Endothelial cell of umbilical vein (primary cell): ENCODE measurements around the gene ZC3H18. TPM values are rescaled to one million over a fixed set of nuclear protein-coding genes. Genes with fewer than 3 reads are reported as not detected.

Experiments used
- BruUV-seq: library from RNA; stranded (reverse); fragments of 400-500 nt; replicated peaks from 2 replicates; lab custom pipeline; 2021; lab: Mats Ljungman, UMichigan
- CTCF ChIA-PET: fragments of 300-600, 350-600 bp; sonication (Branson Sonifier 250); formaldehyde crosslinking; loops from one replicate; lab custom pipeline; 2021; ENCODE audit warnings: antibody characterized with exemption, inconsistent platforms; lab: Charles Lee
- POLR2A ChIA-PET: fragments of 300-600, 350-600 bp; sonication (Branson Sonifier 250); formaldehyde crosslinking; loops from one replicate; lab custom pipeline; 2021; ENCODE audit warnings: antibody characterized with exemption, inconsistent platforms; lab: Charles Lee
- DNase-seq: peaks from one replicate; pipeline ENCODE4 v3.0.0-alpha.2; 2011; ENCODE audit warnings: low read depth, low spot score
- FAIRE-seq: peaks from 2 replicates; lab custom pipeline; 2011; peaks lifted over from hg19 to GRCh38; lab: Jason Lieb, UNC
- H2AFZ ChIP-seq: 2 replicates; pipeline ENCODE4 v1.6.0; 2012; ENCODE audit warnings: low read depth, low read length, control low read depth, inconsistent platforms
- H3K27ac ChIP-seq: 2 replicates; pipeline ENCODE4 v1.5.1; 2011; ENCODE audit warnings: low read depth, mild to moderate bottlenecking, control low read depth, low read length, moderate library complexity; ENCODE audit not compliant: insufficient read depth
- H3K27me3 ChIP-seq, 2 experiments: 2 replicates each; pipeline versions ENCODE4 v1.6.0 to v1.6.1; 2011; ENCODE audit warnings: low read length in 2 of 2, mixed read lengths in 1 of 2; ENCODE audit not compliant: control insufficient read depth in 2 of 2, insufficient read depth in 2 of 2
- H3K36me3 ChIP-seq, 2 experiments: 2 replicates in 1 of 2; 3 replicates in 1 of 2; pipeline ENCODE4 v1.5.1; 2011; ENCODE audit warnings: low read length in 2 of 2, mild to moderate bottlenecking in 1 of 2, moderate library complexity in 1 of 2; ENCODE audit not compliant: control insufficient read depth in 2 of 2, insufficient read depth in 2 of 2; ENCODE audit errors: extremely low read depth in 1 of 2
- H3K4me1 ChIP-seq: 3 replicates; pipeline ENCODE4 v1.5.1; 2011; ENCODE audit warnings: mild to moderate bottlenecking, low read length; ENCODE audit not compliant: control insufficient read depth, insufficient read depth; ENCODE audit errors: extremely low read depth
- H3K4me2 ChIP-seq: 2 replicates; pipeline ENCODE4 v1.6.1; 2011; ENCODE audit warnings: low read length, control low read depth, mixed read lengths; ENCODE audit not compliant: insufficient read depth
- H3K4me3 ChIP-seq, 3 experiments: fragments of 200-600 bp in 1 of 3; sonication (generic), shearing (Covaris generic) in 1 of 3; replicated peaks in 1 of 3; 2 replicates each; pipeline ENCODE4 v1.5.1; 2011 to 2016; ENCODE audit warnings: control low read depth in 3 of 3, low read length in 3 of 3, mild to moderate bottlenecking in 2 of 3, inconsistent platforms in 1 of 3, low read depth in 1 of 3, moderate library complexity in 1 of 3; ENCODE audit not compliant: insufficient read depth in 1 of 3
- H3K79me2 ChIP-seq: 2 replicates; pipeline ENCODE4 v1.6.0; 2012; ENCODE audit warnings: low read length, inconsistent platforms; ENCODE audit not compliant: control insufficient read depth, insufficient read depth
- H3K9ac ChIP-seq: replicated peaks from 2 replicates; pipeline ENCODE3; 2011; ENCODE audit warnings: low read length, control low read depth; ENCODE audit not compliant: insufficient read depth; ENCODE audit errors: extremely low read depth
- H3K9me1 ChIP-seq: replicated peaks from 3 replicates; pipeline ENCODE4 v1.6.0; 2011; ENCODE audit warnings: mild to moderate bottlenecking, low read length; ENCODE audit not compliant: control insufficient read depth, insufficient read depth; ENCODE audit errors: extremely low read depth
- H3K9me3 ChIP-seq: replicated peaks from 2 replicates; pipeline ENCODE4 v1.5.1; 2012; ENCODE audit warnings: low read length, inconsistent platforms; ENCODE audit not compliant: control insufficient read depth, insufficient read depth
- H4K20me1 ChIP-seq: replicated peaks from 2 replicates; pipeline ENCODE3; 2011; ENCODE audit warnings: mild to moderate bottlenecking, low read length; ENCODE audit not compliant: control insufficient read depth, insufficient read depth; ENCODE audit errors: extremely low read depth
- CTCF ChIP-seq, 2 donors: IDR thresholded peaks; 1 replicate in 1 of 2; 2 replicates in 1 of 2; pipeline ENCODE4 v1.5.1; 2011; ENCODE audit warnings: low read length in 2 of 2, mild to moderate bottlenecking in 2 of 2, moderate library complexity in 2 of 2, control low read depth in 1 of 2, inconsistent platforms in 1 of 2, low read depth in 1 of 2; ENCODE audit not compliant: insufficient read depth in 1 of 2; ENCODE audit errors: extremely low read depth in 1 of 2
- EZH2 ChIP-seq: IDR thresholded peaks from 2 replicates; pipeline ENCODE4 v1.6.1; 2012; ENCODE audit warnings: borderline replicate concordance, low read depth, mild to moderate bottlenecking, moderate library complexity, low read length, inconsistent platforms; ENCODE audit not compliant: severe bottlenecking
- FOS ChIP-seq: IDR thresholded peaks from 2 replicates; pipeline ENCODE4 v1.6.1; 2011; ENCODE audit warnings: mild to moderate bottlenecking, low read length, moderate library complexity, borderline replicate concordance; ENCODE audit not compliant: insufficient read depth
- GATA2 ChIP-seq: IDR thresholded peaks from 2 replicates; pipeline ENCODE4 v1.7.0; 2011; ENCODE audit warnings: low read depth, mild to moderate bottlenecking, moderate library complexity, mixed read lengths, low read length; ENCODE audit not compliant: insufficient read length, insufficient read depth
- JUN ChIP-seq: IDR thresholded peaks from 2 replicates; pipeline ENCODE4 v1.6.1; 2011; ENCODE audit warnings: borderline replicate concordance, low read depth; ENCODE audit not compliant: insufficient read length, insufficient read depth
- MAX ChIP-seq: IDR thresholded peaks from 2 replicates; pipeline ENCODE4 v1.6.1; 2011; ENCODE audit not compliant: insufficient read depth, insufficient read length
- MYC ChIP-seq: IDR thresholded peaks from one replicate; pipeline ENCODE4 v1.6.1; 2011; ENCODE audit warnings: mild to moderate bottlenecking, low read depth, low read length
- POLR2A ChIP-seq: IDR thresholded peaks from 2 replicates; pipeline ENCODE4 v1.6.1; 2012; ENCODE audit warnings: low read depth, mild to moderate bottlenecking, control low read depth, low read length
- POLR2AphosphoS5 ChIP-seq: IDR thresholded peaks from 2 replicates; pipeline ENCODE4 v1.6.1; 2012; ENCODE audit warnings: low read depth, mild to moderate bottlenecking, control low read depth, low read length, moderate library complexity; ENCODE audit not compliant: insufficient read depth
- dilution Hi-C: fragments of 300-500 bp; cut with MboI; formaldehyde crosslinking; loops from one replicate; pipeline ENCODE4 v1.15.0; 2019; ENCODE audit warnings: low sequenced_read_pairs; ENCODE audit not compliant: extremely low pct_ligation_motif_present
- intact Hi-C: fragments of 100-400 bp; cut with micrococcal nuclease; formaldehyde crosslinking; loops from one replicate; pipeline ENCODE4 v1.10.0; 2022
- polyA plus RNA-seq, 4 experiments: library from polyadenylated mRNA; depleted of rRNA in 3 of 4; stranded (reverse) in 3 of 4; unstranded in 1 of 4; fragments of >200 nt; gene quantifications; 2 replicates each; pipeline versions ENCODE4 v1.2.1 to v1.2.3, GENCODE V29; 2011 to 2012; ENCODE audit warnings: missing spikeins in 1 of 4
- total RNA-seq: library from RNA; stranded (reverse); gene quantifications from 2 replicates; pipeline ENCODE4 v1.2.3, GENCODE V29; 2021

Gene ZC3H18
- total and polyA plus RNA-seq, 2 donors (not counting 3 experiments of a cell fraction or from before 2014, with no cell fraction given): 12.1 to 52.8 TPM

DNA sequence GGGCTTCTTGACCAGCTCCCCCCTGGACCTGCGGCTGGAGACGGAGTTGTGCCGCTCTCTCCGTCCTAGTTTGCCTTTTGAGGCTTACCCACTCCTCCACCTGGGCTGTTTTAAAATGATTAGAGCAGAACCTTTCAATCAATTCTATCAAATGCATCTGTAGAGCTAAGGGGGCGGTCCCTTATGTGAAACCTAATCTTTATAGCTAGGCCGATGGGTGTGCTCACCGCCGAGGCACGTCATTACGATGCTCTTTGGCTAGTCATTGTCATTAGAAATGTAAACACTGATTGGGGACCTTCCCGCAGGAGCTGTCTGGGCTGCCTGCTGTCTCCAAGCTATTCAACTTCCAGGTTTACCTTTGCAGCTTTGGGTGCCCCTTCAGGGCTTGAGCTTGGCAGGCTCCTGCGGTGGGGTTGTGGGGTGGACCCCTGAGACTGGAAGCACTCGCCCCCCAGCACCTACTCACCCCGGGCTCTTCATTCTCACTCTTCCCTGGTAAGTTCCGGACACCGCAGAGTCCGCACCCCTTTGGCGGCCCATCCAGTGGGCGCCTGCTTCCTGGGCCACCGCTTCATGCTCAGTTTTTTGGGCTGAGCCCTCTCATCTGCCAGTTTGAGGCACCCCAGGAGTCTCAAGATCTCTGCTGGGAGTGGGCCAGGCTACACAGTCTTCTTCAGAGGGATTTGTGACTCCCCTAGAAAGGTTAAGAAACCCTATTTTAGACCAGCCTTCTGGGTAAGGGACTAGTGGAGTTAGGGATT, 47.2 kb downstream of the ZC3H18 start:
- ChIA-PET POLR2A (no interaction called here), CTCF (interaction anchor here (1.1 to 1.3 kb wide), 3 partner anchors 8 to 10 kb away, joined by 3 read pairs; no protein-coding TSS in a partner anchor)
- no peak for TF ChIP-seq POLR2AphosphoS5
- TF ChIP-seq MYC: no peak
- no peak for TF ChIP-seq FOS
- no peak for TF ChIP-seq POLR2A
- TF ChIP-seq MAX: no peak
- TF ChIP-seq EZH2: no peak
- TF ChIP-seq JUN: no peak
- TF ChIP-seq GATA2: no peak
- no peak for TF ChIP-seq CTCF (IDR thresholded peaks at IDR 0.05; ENCODE audit: extremely low read depth in 1 of 2, insufficient read depth in 1 of 2, low read depth in 1 of 2, low read length in 2 of 2)
- no peak overlapping the region for H2AFZ ChIP-seq
- no peak overlapping the region for H3K27ac ChIP-seq
- no peaks in the 10 kb centered on the region for H3K9me3 ChIP-seq
- peaks cover 4% of the 10 kb centered on the region for H3K79me2 ChIP-seq
- intact Hi-C loops: no loop called here
- no peak overlapping the region for H3K4me3 ChIP-seq
- dilution Hi-C loops: no loop called here
- no peak for FAIRE-seq
- no peak overlapping the region for H3K4me2 ChIP-seq
- no TSS peak for BruUV-seq
- H3K27me3 ChIP-seq: no peaks in the 10 kb centered on the region
- no peaks in the 10 kb centered on the region for H3K9me1 ChIP-seq
- no peaks in the 10 kb centered on the region for H3K4me1 ChIP-seq
- no peak overlapping the region for H3K9ac ChIP-seq
- peaks cover 2 to 24% of the 10 kb centered on the region in 2 experiments for H3K36me3 ChIP-seq
- no peaks in the 10 kb centered on the region for H4K20me1 ChIP-seq
- DNase-seq: no peak
